Measurements from ENCODE around the gene HOXB2.

- TF ChIP-seq CTCF (IDR thresholded peaks at IDR 0.05) (no peak), POLR2A (IDR thresholded peaks at IDR 0.05) (no peak)
Observed at GRCh38 chr17:48583708-48584222, 38.9 kb upstream of the HOXB2 start.
